Spinal cord (tissue), 10 donors: ENCODE results near the gene SCAPER. TPM values are rescaled to one million over a fixed set of nuclear protein-coding genes. Genes with fewer than 3 reads are reported as not detected.

Experiments
- DNase-seq, 6 donors: peaks; one replicate each; pipeline versions ENCODE4 v3.0.0 to v3.0.0-alpha.2; 2013 to 2015; ENCODE audit warnings: low spot score in 6 of 6, low read depth in 4 of 6
- H3K27ac ChIP-seq: one replicate; pipeline ENCODE4 v1.5.1; 2013; ENCODE audit warnings: low read depth, low read length, control low read depth
- H3K27me3 ChIP-seq: one replicate; pipeline ENCODE4 v1.6.1; 2013; ENCODE audit warnings: low read length; ENCODE audit not compliant: control insufficient read depth, insufficient read depth
- H3K36me3 ChIP-seq: one replicate; pipeline ENCODE4 v1.6.1; 2013; ENCODE audit warnings: low read length; ENCODE audit not compliant: control insufficient read depth, insufficient read depth
- H3K4me1 ChIP-seq: one replicate; pipeline ENCODE4 v1.6.1; 2013; ENCODE audit warnings: low read length; ENCODE audit not compliant: control insufficient read depth, insufficient read depth
- H3K4me3 ChIP-seq: one replicate; pipeline ENCODE4 v1.5.1; 2013; ENCODE audit warnings: low read depth, low read length, control low read depth
- H3K9me3 ChIP-seq: one replicate; pipeline ENCODE4 v1.6.1; 2013; ENCODE audit warnings: low read length; ENCODE audit not compliant: control insufficient read depth, insufficient read depth
- WGBS: methylation state at CpG from one replicate; pipeline ENCODE4 v1.1.5; 2013; ENCODE audit warnings: missing lambda C conversion rate; ENCODE audit not compliant: insufficient coverage; 5-methylcytosine and 5-hydroxymethylcytosine counted together
- polyA plus RNA-seq, 2 donors: library from polyadenylated mRNA; unstranded; fragments of 120-200 nt; gene quantifications; one replicate each; pipeline ENCODE4 v1.2.1, GENCODE V29; 2013; ENCODE audit not compliant: insufficient read length in 2 of 2
- total RNA-seq, 2 donors: library from RNA; depleted of rRNA in 1 of 2; stranded (reverse); fragments of 120-200 nt in 1 of 2; fragments of >200 nt in 1 of 2; gene quantifications; one replicate each; pipeline versions ENCODE4 v1.2.3 to v1.2.4, GENCODE V29; 2013 to 2014
- donor health status: healthy.

SCAPER gene
- total and polyA plus RNA-seq, 4 donors: 33.2 to 70.3 (median 46.9) TPM

DNA sequence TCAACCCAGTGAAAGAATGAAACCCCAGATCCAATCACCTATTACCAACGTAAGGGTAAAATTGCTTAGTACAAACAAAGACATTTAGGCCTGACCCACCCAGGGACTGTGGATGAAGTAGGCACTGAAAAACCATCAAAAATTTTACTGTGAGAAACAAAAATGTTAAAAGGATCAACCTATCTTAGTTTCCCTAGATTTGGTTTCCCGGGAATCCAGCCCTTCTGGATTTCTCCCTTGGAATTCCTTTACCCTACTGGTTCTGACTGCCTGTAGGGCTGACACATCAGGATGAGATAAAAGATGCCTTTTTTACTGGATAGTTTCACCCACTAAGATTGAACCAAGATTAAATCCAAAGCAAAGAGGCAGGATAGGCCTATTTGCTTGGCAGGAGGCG lies 102.7 kb downstream of the SCAPER start:
- Histone ChIP-seq H3K9me3 (no peaks in the 10 kb centered on the region), H3K27me3 (no peaks in the 10 kb centered on the region), H3K4me3 (no peak overlapping the region), H3K27ac (no peak overlapping the region), H3K36me3 (peaks cover 6% of the 10 kb centered on the region), H3K4me1 (no peaks in the 10 kb centered on the region)
- DNase-seq: no peak
- WGBS: 100% methylated on average over 1 of the region's 3 CpGs

DNA sequence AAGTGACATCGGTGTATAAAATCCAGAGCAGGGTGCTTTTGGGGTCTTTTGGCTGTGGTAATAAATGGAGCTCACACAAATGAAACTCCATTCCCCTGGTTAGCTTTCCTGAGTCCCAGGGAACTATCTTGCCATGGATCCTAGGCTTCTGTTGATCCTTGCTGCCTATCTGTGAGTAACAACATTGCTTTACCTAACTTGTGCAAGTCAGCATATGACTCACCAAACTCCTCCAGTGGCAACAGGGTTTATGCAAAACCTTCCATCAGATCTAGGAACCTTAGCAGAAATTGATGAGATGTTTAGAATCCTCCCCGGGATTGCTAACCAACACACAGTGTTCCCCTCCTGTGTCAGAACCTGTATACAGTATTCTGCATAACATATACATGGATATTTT lies 105.4 kb downstream of the SCAPER start:
- DNase-seq: no peak
- H3K27ac ChIP-seq: no peak overlapping the region
- H3K9me3 ChIP-seq: no peaks in the 10 kb centered on the region
- no peaks in the 10 kb centered on the region for H3K27me3 ChIP-seq
- H3K36me3 ChIP-seq: peaks cover 6% of the 10 kb centered on the region
- no peaks in the 10 kb centered on the region for H3K4me1 ChIP-seq
- no peak overlapping the region for H3K4me3 ChIP-seq
- 100% methylated on average over 1 of the region's 2 CpGs for WGBS

DNA sequence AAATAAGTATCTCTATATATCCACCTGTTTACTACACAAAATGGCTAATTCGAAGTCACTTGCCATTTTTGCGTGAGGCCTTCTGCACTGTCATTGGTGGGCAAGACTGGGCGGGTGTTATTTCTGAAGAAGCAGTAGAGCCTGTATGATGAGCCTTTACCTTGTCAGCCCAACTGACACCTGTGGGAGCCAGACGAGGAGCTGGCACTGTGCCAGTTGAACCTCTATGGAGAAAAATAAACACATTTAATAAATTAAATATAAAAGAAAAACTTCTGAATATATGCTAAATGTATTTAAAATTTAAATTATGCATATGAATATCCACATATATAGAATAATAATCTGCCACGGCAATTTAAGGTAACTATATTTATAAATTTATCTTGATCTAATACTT lies 109.9 kb downstream of the SCAPER start:
- H3K4me1 ChIP-seq: no peaks in the 10 kb centered on the region
- DNase-seq: no peak
- H3K9me3 ChIP-seq: peaks cover 5% of the 10 kb centered on the region
- peaks cover 6% of the 10 kb centered on the region for H3K36me3 ChIP-seq
- no peaks in the 10 kb centered on the region for H3K27me3 ChIP-seq
- no peak overlapping the region for H3K27ac ChIP-seq
- H3K4me3 ChIP-seq: no peak overlapping the region
- no CpG with 5 or more reads among the region's 5 CpGs for WGBS

DNA sequence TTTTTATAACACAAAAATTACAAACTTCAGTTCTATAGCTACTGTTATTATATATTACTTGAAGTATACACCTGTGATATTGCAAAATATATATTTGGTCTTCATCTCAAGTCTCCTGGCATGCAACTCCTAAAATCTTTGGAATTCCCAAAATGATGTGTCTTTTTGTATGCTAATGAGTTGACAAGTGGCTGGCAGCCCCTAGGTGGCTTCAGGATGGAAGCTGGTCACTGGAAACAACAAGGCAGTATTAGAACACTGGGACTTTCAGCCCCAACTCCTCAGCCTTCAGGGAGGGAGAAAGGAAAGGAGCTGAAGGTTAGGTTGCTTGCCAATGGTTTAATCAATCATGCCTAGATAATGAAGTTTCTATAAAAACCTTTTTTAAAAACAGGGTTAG lies 112.0 kb downstream of the SCAPER start:
- H3K27ac ChIP-seq: no peak overlapping the region
- no peaks in the 10 kb centered on the region for H3K4me1 ChIP-seq
- no peaks in the 10 kb centered on the region for H3K27me3 ChIP-seq
- no peaks in the 10 kb centered on the region for H3K36me3 ChIP-seq
- H3K4me3 ChIP-seq: no peak overlapping the region
- H3K9me3 ChIP-seq: peaks cover 5% of the 10 kb centered on the region
- no peak for DNase-seq

DNA sequence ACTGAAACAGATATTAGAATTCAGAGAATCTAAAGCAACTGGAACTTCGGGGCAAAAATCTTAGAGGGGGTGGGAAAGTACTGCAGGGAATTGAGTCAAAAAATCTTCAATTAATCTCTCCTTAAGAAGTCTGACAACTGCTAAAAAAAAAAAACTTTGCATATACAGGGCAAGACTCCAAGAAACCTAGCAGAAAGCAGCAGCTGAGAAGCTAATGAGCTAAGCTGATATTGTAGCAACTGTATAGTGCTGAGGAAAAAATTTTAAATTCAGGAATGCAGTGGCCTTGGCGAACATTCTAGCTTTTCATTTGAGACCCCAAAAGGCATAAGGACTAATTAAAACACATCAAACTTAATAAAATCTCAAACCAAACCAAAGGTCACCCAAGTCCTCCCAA lies 113.6 kb downstream of the SCAPER start:
- WGBS: no CpG with 5 or more reads among the region's 2 CpGs
- Histone ChIP-seq H3K4me3 (no peak overlapping the region), H3K27ac (no peak overlapping the region), H3K4me1 (no peaks in the 10 kb centered on the region), H3K9me3 (peaks cover 5% of the 10 kb centered on the region), H3K36me3 (no peaks in the 10 kb centered on the region), H3K27me3 (no peaks in the 10 kb centered on the region)
- DNase-seq: no peak

DNA sequence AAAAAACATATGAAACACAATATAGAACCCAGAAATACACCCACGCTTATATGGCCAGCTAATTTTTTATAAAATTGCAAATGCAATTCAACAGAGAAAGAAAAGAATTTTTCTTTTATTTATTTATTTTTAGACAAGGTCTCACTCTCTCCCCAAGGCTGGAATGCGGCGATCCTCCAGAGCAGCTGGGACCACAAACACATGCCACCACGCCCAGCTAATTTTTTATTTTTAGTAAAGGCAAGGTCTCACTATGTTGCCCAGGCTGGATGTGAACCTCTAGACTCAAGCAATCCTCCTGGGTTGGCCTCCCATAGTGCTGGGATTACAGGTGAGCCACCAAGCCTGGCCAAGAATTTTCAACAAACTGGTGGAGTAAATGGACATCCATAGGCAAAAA lies 117.9 kb downstream of the SCAPER start:
- Histone ChIP-seq H3K4me1 (no peaks in the 10 kb centered on the region), H3K9me3 (peaks cover 6% of the 10 kb centered on the region), H3K36me3 (no peaks in the 10 kb centered on the region), H3K4me3 (no peak overlapping the region), H3K27me3 (no peaks in the 10 kb centered on the region), H3K27ac (no peak overlapping the region)
- DNase-seq: no peak
- WGBS: 100% methylated on average over 1 of the region's 4 CpGs

DNA sequence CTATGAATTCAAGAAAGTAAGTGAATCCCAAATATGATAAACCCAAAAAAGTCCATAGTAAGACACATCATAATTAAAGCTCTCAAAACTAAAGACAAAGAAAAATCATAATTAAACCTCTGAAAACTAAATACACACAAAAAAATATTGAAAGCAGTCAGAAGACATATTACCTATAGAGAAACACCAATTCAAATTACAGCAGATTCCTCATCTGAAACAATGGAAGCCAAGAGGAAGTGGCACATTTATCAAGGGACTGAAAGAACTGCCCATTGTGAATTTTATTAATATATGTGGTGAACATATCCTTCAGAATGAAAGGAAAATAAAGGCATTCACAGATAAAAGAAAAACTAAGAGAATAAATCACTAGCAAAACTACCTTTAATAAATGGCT lies 128.2 kb downstream of the SCAPER start:
- Histone ChIP-seq H3K27me3 (no peaks in the 10 kb centered on the region), H3K27ac (no peak overlapping the region), H3K4me3 (no peak overlapping the region), H3K9me3 (no peaks in the 10 kb centered on the region), H3K4me1 (no peaks in the 10 kb centered on the region), H3K36me3 (peaks cover 5% of the 10 kb centered on the region)
- DNase-seq: no peak

DNA sequence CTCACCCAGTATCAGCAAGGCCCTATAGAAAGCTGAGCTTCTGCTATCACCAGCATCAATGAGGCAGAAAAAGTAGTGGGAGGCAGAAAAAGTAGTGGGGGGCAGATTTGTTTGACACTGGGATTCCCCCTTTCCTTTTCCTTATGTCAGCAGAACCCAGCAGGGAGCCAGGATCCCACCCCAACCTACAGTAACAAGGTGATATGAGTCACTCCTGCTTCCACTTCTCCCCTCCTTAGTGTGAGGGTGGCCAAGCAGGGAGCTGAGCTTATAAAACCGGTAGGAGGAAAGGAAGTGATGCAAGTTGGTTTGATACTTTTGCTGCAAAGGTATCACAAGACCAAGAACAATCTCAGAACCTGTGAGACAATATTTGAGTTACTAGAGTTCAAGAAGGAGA lies 128.7 kb downstream of the SCAPER start:
- Histone ChIP-seq H3K27ac (no peak overlapping the region), H3K4me1 (no peaks in the 10 kb centered on the region), H3K4me3 (no peak overlapping the region), H3K9me3 (no peaks in the 10 kb centered on the region), H3K36me3 (peaks cover 5% of the 10 kb centered on the region), H3K27me3 (no peaks in the 10 kb centered on the region)
- DNase-seq: no peak
- no CpG with 5 or more reads among the region's 1 CpG for WGBS

DNA sequence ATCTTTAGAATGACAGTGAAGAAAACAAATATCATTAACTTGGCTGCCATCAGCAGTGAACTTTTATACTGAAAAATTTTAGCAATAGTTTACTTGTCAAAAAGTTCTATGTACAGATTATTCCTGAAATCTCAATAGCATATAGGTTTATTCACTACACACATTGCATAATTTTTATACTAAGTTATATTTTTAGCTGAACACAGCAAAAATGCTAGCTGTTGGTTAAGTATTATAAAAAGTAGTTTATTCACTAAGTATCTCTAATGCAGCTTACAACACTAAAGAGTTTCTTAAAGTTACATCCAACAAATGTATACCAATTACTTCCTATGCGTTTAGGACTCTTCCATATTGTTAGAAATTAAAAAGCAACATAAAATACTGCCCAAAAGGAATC lies 131.9 kb downstream of the SCAPER start:
- no peaks in the 10 kb centered on the region for H3K4me1 ChIP-seq
- H3K27ac ChIP-seq: no peak overlapping the region
- no peak for DNase-seq
- no peaks in the 10 kb centered on the region for H3K9me3 ChIP-seq
- no CpG with 5 or more reads among the region's 1 CpG for WGBS
- H3K27me3 ChIP-seq: no peaks in the 10 kb centered on the region
- H3K4me3 ChIP-seq: no peak overlapping the region
- no peaks in the 10 kb centered on the region for H3K36me3 ChIP-seq

DNA sequence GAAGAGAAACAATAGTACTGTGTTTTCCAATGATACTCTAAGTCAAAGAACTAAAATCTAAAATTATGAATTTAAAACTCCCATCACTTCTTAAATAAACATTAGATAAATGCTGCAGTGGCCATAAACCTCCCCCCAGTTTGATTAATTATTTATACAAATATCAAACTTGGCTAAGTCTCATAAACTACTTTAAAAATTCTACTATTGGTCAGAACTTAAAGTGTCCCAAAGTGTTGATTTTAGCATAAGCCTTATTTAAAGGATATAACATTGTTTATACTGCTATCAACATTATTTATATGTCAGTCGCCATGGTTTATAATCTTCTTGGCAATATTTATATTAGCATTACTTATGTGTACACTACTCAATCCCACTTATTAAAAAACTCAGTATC lies 132.4 kb downstream of the SCAPER start:
- no peaks in the 10 kb centered on the region for H3K4me1 ChIP-seq
- H3K4me3 ChIP-seq: no peak overlapping the region
- no peak for DNase-seq
- WGBS: no CpG with 5 or more reads among the region's 1 CpG
- no peaks in the 10 kb centered on the region for H3K9me3 ChIP-seq
- H3K27me3 ChIP-seq: no peaks in the 10 kb centered on the region
- no peak overlapping the region for H3K27ac ChIP-seq
- H3K36me3 ChIP-seq: no peaks in the 10 kb centered on the region

DNA sequence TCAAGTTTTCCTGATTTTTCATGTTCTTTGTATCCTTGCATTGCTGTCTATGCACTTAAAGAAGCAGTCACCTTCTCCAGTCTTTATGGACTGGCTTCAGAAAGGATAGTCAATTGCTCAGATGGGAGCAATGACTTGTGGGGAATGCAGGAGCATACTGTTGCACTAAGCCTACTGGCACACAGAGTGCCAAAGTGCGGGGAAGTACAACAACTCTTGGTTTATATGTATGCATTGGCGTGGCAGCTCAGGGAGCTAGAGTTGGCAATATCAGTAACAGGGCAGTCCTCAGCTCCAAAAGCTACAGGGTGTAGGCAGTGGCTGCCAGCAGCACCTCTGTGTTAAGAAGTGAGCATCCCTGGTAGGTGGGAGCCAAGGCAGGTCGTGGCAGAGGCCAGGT lies 141.1 kb downstream of the SCAPER start:
- no peak overlapping the region for H3K4me3 ChIP-seq
- peaks cover 4% of the 10 kb centered on the region for H3K9me3 ChIP-seq
- WGBS: 94% methylated on average over 3 of the region's 3 CpGs
- peaks cover 7% of the 10 kb centered on the region for H3K36me3 ChIP-seq
- H3K27me3 ChIP-seq: no peaks in the 10 kb centered on the region
- DNase-seq: no peak
- no peak overlapping the region for H3K27ac ChIP-seq
- no peaks in the 10 kb centered on the region for H3K4me1 ChIP-seq
